Heart right ventricle (tissue), 16 donors: ENCODE measurements around the gene KANK2. TPM values are rescaled to one million over a fixed set of nuclear protein-coding genes. Genes with fewer than 3 reads are reported as not detected.

ENCODE experiments used
- ATAC-seq, 8 donors: fragments of 200-7000 bp; cut with Tn5 transposase; one replicate each; pipeline ENCODE4 v1.9.1; 2020; ENCODE audit warnings: mild to moderate bottlenecking in 8 of 8, moderate library complexity in 8 of 8, moderate number of reproducible peaks in 1 of 8
- DNase-seq, 2 donors: peaks; one replicate each; pipeline ENCODE4 v3.0.0-alpha.2; 2020
- H3K27ac ChIP-seq, 10 donors: fragments of 200-600 bp; sonication (generic) in 2 of 10; one replicate each; pipeline versions ENCODE4 v1.5.0 to v1.8.0; 2020 to 2022; ENCODE audit warnings: mild to moderate bottlenecking in 3 of 10
- H3K27me3 ChIP-seq, 7 donors: fragments of 200-600 bp; one replicate each; pipeline ENCODE4 v1.8.0; 2021 to 2022; ENCODE audit warnings: mild to moderate bottlenecking in 2 of 7
- H3K36me3 ChIP-seq, 9 donors: fragments of 200-600 bp; sonication (generic) in 1 of 9; one replicate each; pipeline versions ENCODE4 v1.5.0 to v1.8.0; 2020 to 2022; ENCODE audit warnings: mild to moderate bottlenecking in 2 of 9
- H3K4me1 ChIP-seq, 9 donors: fragments of 200-600 bp; sonication (generic) in 1 of 9; one replicate each; pipeline versions ENCODE4 v1.5.0 to v1.8.0; 2020 to 2022; ENCODE audit warnings: mild to moderate bottlenecking in 4 of 9
- H3K4me3 ChIP-seq, 10 donors: fragments of 200-600 bp; sonication (generic) in 2 of 10; one replicate each; pipeline versions ENCODE4 v1.5.0 to v1.8.0; 2020 to 2022; ENCODE audit warnings: mild to moderate bottlenecking in 7 of 10, moderate library complexity in 2 of 10
- H3K9me3 ChIP-seq, 11 donors: fragments of 200-600 bp in 10 of 11; sonication (generic) in 2 of 11; one replicate each; pipeline versions ENCODE4 v1.5.0 to v1.8.0; 2013 to 2022; ENCODE audit warnings: mild to moderate bottlenecking in 2 of 11, control low read depth in 1 of 11, moderate library complexity in 1 of 11
- WGBS, 2 donors: extraction: QIAGEN DNeasy Blood & Tissue Kit; methylation state at CpG; one replicate each; pipeline ENCODE4 v1.1.7; 2013; ENCODE audit warnings: inconsistent platforms in 1 of 2; 5-methylcytosine and 5-hydroxymethylcytosine counted together
- intact Hi-C, 10 donors: fragments of 100-400 bp; cut with DNase I; formaldehyde crosslinking; loops; one replicate each; pipeline versions ENCODE4 v1.11.1 to v1.14.2; 2022
- long read RNA-seq, 3 donors: library from polyadenylated mRNA; unstranded; transcript quantifications; one replicate each; pipeline ENCODE4 v2.0.0, GENCODE V29; 2020 to 2021
- polyA plus RNA-seq, 2 donors: library from polyadenylated mRNA; stranded (reverse); fragments of 200-250 nt; gene quantifications; one replicate each; pipeline ENCODE4 v1.2.3, GENCODE V29; 2013
- total RNA-seq, 10 donors: library from RNA; stranded (reverse); fragmentation: NEBNext Ultra II Directional in 3 of 10; extraction: Animal tissue kit (Norgen Biotek cat#: 25700) in 3 of 10; gene quantifications; one replicate each; pipeline versions ENCODE4 v1.2.1 to v1.2.4, GENCODE V29; 2021 to 2023
- TF ChIP-seq, protein P1 (sequence below), 9 donors: fragments of 200-600 bp; sonication (generic) in 2 of 9; IDR thresholded peaks; one replicate each; pipeline versions ENCODE4 v1.5.0 to v1.8.0; 2021 to 2022; ENCODE audit warnings: antibody characterized with exemption in 9 of 9, mild to moderate bottlenecking in 5 of 9, moderate library complexity in 1 of 9
- donor health status: Arrhythmogenic right ventricular cardiomyopathy.
- donor health status: ischemic (EF 13 %, LVEDD 7.1; RV severe dilation, severe dysfunction).
- donor health status: healthy with polysubstance abuse.
- donor health status: DM: no; HTN: yes; CAD: no.
- donor health status: DM: no; HTN: no; CAD: no.
- donor health status: ischemic (EF 25% LVEDD 6.9; RV normal size, moderate dysfunction).
- donor health status: ischemic (EF 25% LVEDD 5.7; RV mildly dilated, moderate dysfunction).
- donor health status: healthy.
- donor health status: DM: yes; HTN: yes; CAD: no.
- donor health status: Ischemic cardiomyopathy.
- donor health status: ischemic (EF 35%, LVEDD 5.7; RV mildly dilated, moderate dysfunction).
- donor health status: nonischemic (EF 11% LVEDD 7.7; RV severe dilation, severe dysfunction).
- donor health status: DM: yes; HTN: yes; CAD: no.
- donor health status: PGD.
- donor health status: ischemic (EF 29% LVEDD 5.4; RV normal size, mild dysfunction).
- donor health status: nonischemic (EF 23%, LVEDD 6.1; RV moderate dilation, normal function).

KANK2 gene
- 100 to 1,000 TPM; 243 to 355 (median 307) TPM for total RNA-seq
- polyA plus RNA-seq: 100 to 1,000 TPM; 165 to 226 TPM
- long read RNA-seq, donor 1, full-length matches to known transcripts: 18 of 269 reads
- long read RNA-seq, donor 1, partial matches to known transcripts: 122 of 269 reads
- long read RNA-seq, donor 1, other reads (novel, unspliced or antisense): 129 of 269 reads
- long read RNA-seq, donor 2, full-length matches to known transcripts: 16 of 280 reads
- long read RNA-seq, donor 2, partial matches to known transcripts: 141 of 280 reads
- long read RNA-seq, donor 2, other reads (novel, unspliced or antisense): 123 of 280 reads
- long read RNA-seq, donor 3, full-length matches to known transcripts: 41 of 647 reads
- long read RNA-seq, donor 3, partial matches to known transcripts: 258 of 647 reads
- long read RNA-seq, donor 3, other reads (novel, unspliced or antisense): 348 of 647 reads

DNA sequence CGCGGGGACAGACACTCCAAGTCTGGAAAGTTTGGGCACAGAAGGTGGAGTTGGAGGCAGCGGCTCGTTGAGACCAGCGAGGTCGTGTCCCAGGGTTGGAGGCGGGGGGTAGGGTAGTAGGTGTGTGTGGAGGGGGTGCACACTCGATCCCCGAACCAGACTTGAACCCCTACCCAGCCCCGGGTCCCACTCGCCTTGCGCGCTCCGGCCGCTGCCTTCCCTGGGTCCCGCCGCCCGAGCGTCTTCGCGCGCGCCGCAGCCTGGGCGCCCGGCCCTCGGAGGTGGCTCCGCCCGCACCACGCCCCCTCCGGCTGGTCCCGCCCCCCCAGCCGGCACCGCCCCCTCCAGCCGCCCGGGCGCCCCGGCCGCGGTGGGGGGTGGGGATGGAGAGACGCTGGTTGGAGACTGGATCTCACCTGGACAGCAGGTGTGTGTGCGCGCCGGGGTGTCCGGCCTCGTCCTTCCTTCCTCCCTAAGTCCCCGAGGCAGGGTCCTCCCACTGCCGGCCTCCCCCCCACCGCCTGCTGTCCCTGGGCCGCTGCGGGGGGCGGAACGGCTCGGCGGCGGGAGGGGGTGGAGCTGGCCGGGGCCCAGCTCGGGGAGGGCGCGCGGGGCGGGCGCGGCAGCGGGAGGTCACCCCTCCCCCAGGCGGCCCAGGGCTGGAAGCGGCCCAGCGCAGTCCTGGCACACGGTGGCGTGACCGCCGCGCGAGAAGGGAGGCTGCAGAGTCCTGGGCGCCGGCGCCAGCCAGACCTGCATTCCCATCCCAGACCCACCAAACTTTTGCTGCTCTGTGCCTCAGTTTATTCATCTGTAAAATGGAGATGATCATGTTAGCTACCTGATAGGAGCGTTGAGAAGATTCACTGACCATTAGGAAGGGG, at the start of gene KANK2:
Gene KANK2, minus strand, starts transcription at position 255 of the 884 bp plus-strand sequence. CDS start 3,034 bp downstream, outside the sequence.
- 1% methylated on average over 43 to 78 of the region's 78 CpGs for WGBS, 2 donors
- Histone ChIP-seq H3K4me3 (peak within 1 kb of the TSS; percentile 57 to 88 (median 66)), H3K27me3 (peaks cover 0 to 7% (median 0%) of the 10 kb centered on the region in 7 donors), H3K27ac (peak within 1 kb of the TSS; percentile 82 to 98 (median 90)), H3K4me1 (peaks cover 16 to 64% (median 49%) of the 10 kb centered on the region in 9 donors), H3K36me3 (peaks cover 7 to 72% (median 25%) of the 10 kb centered on the region in 9 donors), H3K9me3 (no peaks in the 10 kb centered on the region)
- ATAC-seq (peak; percentile 78 to 93 (median 86)), DNase-seq (peak; percentile 82 to 91)
- intact Hi-C loops: loop anchor here in 6 of 10 donors (2.0 to 5.0 kb wide), 4 partner anchors 40 to 61 kb away; partner anchors contain the start of gene SPC24 (in 3 of the 6)
- TF ChIP-seq, protein P1, sequence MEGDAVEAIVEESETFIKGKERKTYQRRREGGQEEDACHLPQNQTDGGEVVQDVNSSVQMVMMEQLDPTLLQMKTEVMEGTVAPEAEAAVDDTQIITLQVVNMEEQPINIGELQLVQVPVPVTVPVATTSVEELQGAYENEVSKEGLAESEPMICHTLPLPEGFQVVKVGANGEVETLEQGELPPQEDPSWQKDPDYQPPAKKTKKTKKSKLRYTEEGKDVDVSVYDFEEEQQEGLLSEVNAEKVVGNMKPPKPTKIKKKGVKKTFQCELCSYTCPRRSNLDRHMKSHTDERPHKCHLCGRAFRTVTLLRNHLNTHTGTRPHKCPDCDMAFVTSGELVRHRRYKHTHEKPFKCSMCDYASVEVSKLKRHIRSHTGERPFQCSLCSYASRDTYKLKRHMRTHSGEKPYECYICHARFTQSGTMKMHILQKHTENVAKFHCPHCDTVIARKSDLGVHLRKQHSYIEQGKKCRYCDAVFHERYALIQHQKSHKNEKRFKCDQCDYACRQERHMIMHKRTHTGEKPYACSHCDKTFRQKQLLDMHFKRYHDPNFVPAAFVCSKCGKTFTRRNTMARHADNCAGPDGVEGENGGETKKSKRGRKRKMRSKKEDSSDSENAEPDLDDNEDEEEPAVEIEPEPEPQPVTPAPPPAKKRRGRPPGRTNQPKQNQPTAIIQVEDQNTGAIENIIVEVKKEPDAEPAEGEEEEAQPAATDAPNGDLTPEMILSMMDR (IDR thresholded peaks at IDR 0.05): peak in 3 of 9 donors; percentile 31 to 34 (median 32)

DNA sequence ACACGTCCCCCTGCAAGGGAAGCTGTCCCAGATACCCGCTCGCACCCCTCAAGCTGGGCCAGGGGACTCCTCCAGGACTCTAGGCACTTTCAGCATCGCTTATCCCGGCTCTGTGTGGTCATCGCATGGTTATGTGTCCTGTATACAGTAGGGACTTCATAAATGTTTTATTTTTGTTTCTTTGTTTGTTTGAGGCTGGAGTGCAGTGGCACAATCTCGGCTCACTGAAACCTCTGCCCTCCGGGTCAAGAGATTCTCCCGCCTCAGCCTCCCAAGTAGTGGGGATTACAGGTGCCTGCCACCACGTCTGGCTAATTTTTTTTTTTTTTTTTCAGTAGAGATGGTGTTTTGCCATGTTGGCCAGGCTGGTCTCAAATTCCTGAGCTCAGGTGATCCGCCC, 49.6 kb upstream of the KANK2 start:
- H3K9me3 ChIP-seq: no peaks in the 10 kb centered on the region
- intact Hi-C loops: loop anchor here in 1 of 10 donors (2.0 kb wide), 1 partner anchor 22 kb away; no protein-coding TSS in a partner anchor
- H3K27me3 ChIP-seq: no peaks in the 10 kb centered on the region
- ATAC-seq (no peak), DNase-seq (no peak)
- 82 to 88% methylated on average over 11 of the region's 11 CpGs for WGBS, 2 donors
- no peak overlapping the region for H3K4me3 ChIP-seq
- peaks cover 0 to 94% (median 26%) of the 10 kb centered on the region in 9 donors for H3K36me3 ChIP-seq
- peak overlapping the region; percentile 55 to 94 (median 78) for H3K27ac ChIP-seq
- peaks cover 19 to 68% (median 39%) of the 10 kb centered on the region in 9 donors for H3K4me1 ChIP-seq
- TF ChIP-seq, protein P1 (IDR thresholded peaks at IDR 0.05): no peak

DNA sequence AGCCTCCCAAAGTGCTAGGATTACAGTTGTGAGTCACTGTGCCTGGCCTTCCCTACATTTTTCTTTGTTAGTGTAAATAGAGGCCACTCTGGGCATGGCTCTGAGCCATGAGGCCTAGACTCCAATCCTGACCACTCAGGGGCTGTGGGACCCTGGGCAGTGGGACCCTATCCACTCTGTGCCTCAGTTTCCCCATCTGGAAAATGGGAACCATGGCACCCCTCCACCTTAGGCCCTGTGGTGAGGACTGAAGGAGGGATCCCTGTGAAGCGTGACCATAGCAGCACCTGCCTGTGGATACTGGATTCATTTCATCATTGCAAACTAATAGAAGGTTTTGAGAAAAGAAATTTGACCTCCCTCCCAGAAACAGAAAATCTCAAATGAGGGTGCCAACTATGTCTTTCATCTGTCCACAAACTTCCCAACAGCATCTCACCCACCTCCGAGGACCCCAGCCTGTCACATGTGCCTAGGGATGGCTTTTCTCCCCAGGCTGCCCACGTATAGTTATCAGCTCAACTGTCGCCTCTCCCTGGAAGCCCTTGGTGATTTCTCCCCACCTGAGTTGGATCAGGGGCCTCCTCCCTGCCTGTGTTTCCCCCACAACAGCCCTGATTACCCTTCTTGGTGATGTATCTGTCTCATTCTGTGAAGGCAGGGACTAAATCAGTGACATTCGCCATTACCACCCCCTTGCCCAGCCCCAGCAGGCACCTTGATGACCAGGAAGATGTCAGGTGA, 47.7 kb upstream of the KANK2 start:
- TF ChIP-seq, protein P1 (IDR thresholded peaks at IDR 0.05): no peak
- ATAC-seq: no peak
- DNase-seq: no peak
- Histone ChIP-seq H3K27ac (peak overlapping the region in 6 of 10 donors; percentile 13 to 94 (median 86)), H3K27me3 (no peaks in the 10 kb centered on the region), H3K4me1 (peaks cover 15 to 57% (median 34%) of the 10 kb centered on the region in 9 donors), H3K36me3 (peaks cover 0 to 94% (median 29%) of the 10 kb centered on the region in 9 donors), H3K4me3 (no peak overlapping the region), H3K9me3 (no peaks in the 10 kb centered on the region)
- WGBS, 2 donors: 94 to 95% methylated on average over 5 of the region's 5 CpGs
- intact Hi-C loops: loop anchor here in 3 of 10 donors (5.0 kb wide), 1 partner anchor 42 kb away; no protein-coding TSS in a partner anchor
